ENCODE data around the gene SLC46A1. TPM values are rescaled to one million over a fixed set of nuclear protein-coding genes. Genes with fewer than 3 reads are reported as not detected.

Gene SLC46A1
- polyA plus RNA-seq, 1 donor from 2014 or later, result 12.3 TPM

GRCh38 chr17:28426081-28426519 lies 20.1 kb upstream of the SLC46A1 start:
- no peak for TF ChIP-seq MXI1 (conservative IDR thresholded peaks at IDR 0.05; ENCODE audit: poor library complexity, severe bottlenecking)
- TF ChIP-seq RAD21 (conservative IDR thresholded peaks at IDR 0.05), result no peak
- no peak for TF ChIP-seq EP300 (conservative IDR thresholded peaks at IDR 0.05; ENCODE audit: poor library complexity, severe bottlenecking)
- TF ChIP-seq POLR2AphosphoS5 (IDR thresholded peaks at IDR 0.05), result no peak
- no peak for TF ChIP-seq EZH2 (IDR thresholded peaks at IDR 0.05; ENCODE audit: borderline replicate concordance, insufficient read depth, low read length, poor library complexity, severe bottlenecking)
- TF ChIP-seq CTCF (IDR thresholded peaks at IDR 0.05; ENCODE audit: poor library complexity, severe bottlenecking), result no peak
- no peak for TF ChIP-seq REST (IDR thresholded peaks at IDR 0.05; ENCODE audit: borderline replicate concordance)
- no peak for TF ChIP-seq TAF1 (IDR thresholded peaks at IDR 0.05; ENCODE audit: low read depth)
- no peak for TF ChIP-seq SMC3 (conservative IDR thresholded peaks at IDR 0.05; ENCODE audit: poor library complexity)
- Histone ChIP-seq H3F3A (ENCODE audit: insufficient read depth, low read length, poor library complexity, severe bottlenecking) (no peaks in the 10 kb centered on the region), H3K9me3 (ENCODE audit: low read length) (no peaks in the 10 kb centered on the region), H3K79me2 (replicated peaks; ENCODE audit: insufficient read depth, low read length) (no peaks in the 10 kb centered on the region), H3K9me2 (ENCODE audit: insufficient read depth, low read length) (no peaks in the 10 kb centered on the region), H3K4me2 (ENCODE audit: low read length) (no peak overlapping the region), H3K9ac (ENCODE audit: low read length) (no peak overlapping the region), H3K27me3 (ENCODE audit: insufficient read depth, low read depth, low read length) (no peaks in the 10 kb centered on the region), H3K4me3 (ENCODE audit: low read length) (no peak overlapping the region), H3K36me3 (ENCODE audit: insufficient read depth, low read length) (no peaks in the 10 kb centered on the region), H3K27ac (ENCODE audit: low read length) (no peak overlapping the region), H2AFZ (ENCODE audit: low read depth, low read length) (no peak overlapping the region), H4K20me1 (ENCODE audit: insufficient read depth) (no peaks in the 10 kb centered on the region)

GRCh38 chr17:28425206-28425605 lies 19.2 kb upstream of the SLC46A1 start:
- no peaks in the 10 kb centered on the region for H3K79me2 ChIP-seq (replicated peaks; ENCODE audit: insufficient read depth, low read length)
- H3K9me3 ChIP-seq (ENCODE audit: low read length), result no peaks in the 10 kb centered on the region
- H3K4me3 ChIP-seq (ENCODE audit: low read length), result no peak overlapping the region
- H3K9ac ChIP-seq (ENCODE audit: low read length), result no peak overlapping the region
- no peak overlapping the region for H2AFZ ChIP-seq (ENCODE audit: low read depth, low read length)
- H4K20me1 ChIP-seq (ENCODE audit: insufficient read depth), result no peaks in the 10 kb centered on the region
- H3F3A ChIP-seq (ENCODE audit: insufficient read depth, low read length, poor library complexity, severe bottlenecking), result no peaks in the 10 kb centered on the region
- H3K36me3 ChIP-seq (ENCODE audit: insufficient read depth, low read length), result no peaks in the 10 kb centered on the region
- TF ChIP-seq TAF1 (IDR thresholded peaks at IDR 0.05; ENCODE audit: low read depth), result no peak
- no peak for TF ChIP-seq EZH2 (IDR thresholded peaks at IDR 0.05; ENCODE audit: borderline replicate concordance, insufficient read depth, low read length, poor library complexity, severe bottlenecking)
- no peak for TF ChIP-seq EP300 (conservative IDR thresholded peaks at IDR 0.05; ENCODE audit: poor library complexity, severe bottlenecking)
- TF ChIP-seq REST (IDR thresholded peaks at IDR 0.05; ENCODE audit: borderline replicate concordance), result no peak
- TF ChIP-seq CTCF (IDR thresholded peaks at IDR 0.05; ENCODE audit: poor library complexity, severe bottlenecking), result no peak
- no peak for TF ChIP-seq POLR2AphosphoS5 (IDR thresholded peaks at IDR 0.05)
- TF ChIP-seq RAD21 (conservative IDR thresholded peaks at IDR 0.05), result no peak
- no peak for TF ChIP-seq SMC3 (conservative IDR thresholded peaks at IDR 0.05; ENCODE audit: poor library complexity)
- no peak for TF ChIP-seq MXI1 (conservative IDR thresholded peaks at IDR 0.05; ENCODE audit: poor library complexity, severe bottlenecking)
- H3K27me3 ChIP-seq (ENCODE audit: insufficient read depth, low read depth, low read length), result no peaks in the 10 kb centered on the region
- no peak overlapping the region for H3K4me2 ChIP-seq (ENCODE audit: low read length)
- H3K27ac ChIP-seq (ENCODE audit: low read length), result no peak overlapping the region
- no peaks in the 10 kb centered on the region for H3K9me2 ChIP-seq (ENCODE audit: insufficient read depth, low read length)
